ENCODE measurements around the gene NTNG2.
"Not testable (repeated sequence)": the region's sequence is repeated elsewhere in the genome, so short reads cannot be mapped to it uniquely, and the experiment has no call there.

Gene NTNG2, protein sequence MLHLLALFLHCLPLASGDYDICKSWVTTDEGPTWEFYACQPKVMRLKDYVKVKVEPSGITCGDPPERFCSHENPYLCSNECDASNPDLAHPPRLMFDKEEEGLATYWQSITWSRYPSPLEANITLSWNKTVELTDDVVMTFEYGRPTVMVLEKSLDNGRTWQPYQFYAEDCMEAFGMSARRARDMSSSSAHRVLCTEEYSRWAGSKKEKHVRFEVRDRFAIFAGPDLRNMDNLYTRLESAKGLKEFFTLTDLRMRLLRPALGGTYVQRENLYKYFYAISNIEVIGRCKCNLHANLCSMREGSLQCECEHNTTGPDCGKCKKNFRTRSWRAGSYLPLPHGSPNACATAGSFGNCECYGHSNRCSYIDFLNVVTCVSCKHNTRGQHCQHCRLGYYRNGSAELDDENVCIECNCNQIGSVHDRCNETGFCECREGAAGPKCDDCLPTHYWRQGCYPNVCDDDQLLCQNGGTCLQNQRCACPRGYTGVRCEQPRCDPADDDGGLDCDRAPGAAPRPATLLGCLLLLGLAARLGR

GRCh38 chr9:132161743-132162184 is at the start of gene NTNG2:
Gene NTNG2, plus strand, starts transcription at chr9:132162058. Its CDS starts 4,774 bp downstream, at chr9:132166832.
- no peak for DNase-seq

DNA sequence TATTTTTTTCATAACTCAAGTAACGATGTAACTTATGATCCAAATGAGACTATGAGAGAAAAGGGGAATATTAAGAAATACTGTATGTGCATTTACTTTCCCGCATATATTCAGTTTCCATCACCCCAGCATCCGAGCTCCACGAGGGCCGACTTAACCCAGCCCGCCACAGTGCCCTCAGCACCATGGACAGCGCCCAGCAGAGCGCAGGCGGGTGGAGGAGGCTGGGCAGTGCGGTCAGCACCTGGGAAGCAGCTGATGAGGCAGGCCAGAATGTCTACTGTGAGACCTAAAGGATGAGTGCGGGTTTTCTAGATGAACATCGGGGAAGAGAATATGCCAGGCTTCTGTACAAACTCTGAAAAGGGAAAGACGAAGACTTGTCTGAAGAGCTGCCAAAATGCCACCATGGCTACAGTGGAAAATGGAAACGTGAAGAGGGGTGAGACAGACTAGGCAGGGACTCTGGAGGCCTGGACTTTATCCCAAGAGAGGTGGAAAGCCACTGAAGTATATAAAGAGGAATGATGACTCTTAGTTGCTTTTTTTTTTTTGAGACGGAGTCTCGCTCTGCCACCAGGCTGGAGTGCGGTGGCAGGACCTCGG is 47.7 kb upstream of the NTNG2 start:
- DNase-seq: peak; percentile 76

DNA sequence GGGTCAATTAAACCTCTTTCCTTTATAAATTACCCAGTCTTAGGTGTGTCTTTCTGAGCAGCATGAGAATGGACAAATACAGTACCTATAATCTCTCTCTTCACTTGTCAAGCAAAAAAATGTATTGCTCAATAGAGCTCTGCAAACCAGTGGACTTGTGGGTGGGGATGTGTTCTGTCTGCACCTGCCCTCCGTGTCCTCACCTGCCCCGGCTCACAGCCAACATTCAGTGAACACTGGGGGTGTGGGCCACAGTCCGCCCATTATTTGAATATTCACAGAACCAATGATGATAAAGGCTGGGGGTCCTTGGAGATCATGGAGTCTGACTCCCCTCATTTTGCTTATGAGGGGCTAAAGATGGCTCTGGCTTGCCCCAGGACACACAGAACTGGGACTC is 45.3 kb upstream of the NTNG2 start:
- DNase-seq: no peak

GRCh38 chr9:132117694-132118093 is 44.2 kb upstream of the NTNG2 start:
- DNase-seq: no peak

GRCh38 chr9:132121021-132121420 is 40.8 kb upstream of the NTNG2 start:
- no peak for DNase-seq

DNA sequence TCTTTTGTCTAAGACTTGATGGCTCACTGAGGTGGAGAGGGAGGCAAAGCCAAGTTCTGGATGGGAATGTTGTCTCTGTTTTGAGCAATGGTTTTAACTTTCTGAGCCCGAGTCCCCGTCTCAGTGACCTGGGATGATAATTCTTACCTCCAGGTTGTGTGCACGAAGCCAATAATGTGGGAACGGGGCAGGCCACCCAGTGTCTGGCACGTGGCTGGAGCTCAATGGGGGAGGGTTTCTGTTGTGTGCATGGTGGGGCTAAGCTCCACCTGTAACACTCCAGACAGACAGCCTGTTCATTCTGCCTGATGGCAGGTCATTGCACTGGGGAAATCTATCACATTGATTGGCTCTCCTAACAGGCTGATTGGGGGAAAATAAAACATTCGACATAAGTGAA is 37.1 kb upstream of the NTNG2 start:
- DNase-seq: no peak

DNA sequence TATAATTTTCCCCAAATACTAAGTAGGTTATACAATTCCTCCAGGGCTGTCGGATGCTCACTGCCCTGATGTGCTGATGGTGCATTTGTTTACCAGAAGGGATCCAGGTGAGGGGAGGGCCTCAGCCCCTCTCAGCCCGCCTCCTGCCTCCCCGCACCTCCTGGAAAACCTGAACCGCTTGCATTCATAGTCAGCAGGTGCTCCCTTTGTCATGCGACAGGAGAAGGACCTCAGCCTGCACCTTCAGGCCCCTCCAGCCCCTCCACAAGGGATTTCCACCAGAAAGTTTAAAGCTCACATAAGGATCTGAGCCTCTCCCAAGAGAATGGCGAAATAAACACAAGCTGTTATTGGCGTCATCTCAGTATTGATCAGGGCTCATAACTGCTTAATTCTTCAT is 36.5 kb upstream of the NTNG2 start:
- no peak for DNase-seq

GRCh38 chr9:132125944-132126679 is 35.7 kb upstream of the NTNG2 start:
- DNase-seq: no peak

GRCh38 chr9:132126680-132127236 is 35.1 kb upstream of the NTNG2 start:
- DNase-seq: no peak

DNA sequence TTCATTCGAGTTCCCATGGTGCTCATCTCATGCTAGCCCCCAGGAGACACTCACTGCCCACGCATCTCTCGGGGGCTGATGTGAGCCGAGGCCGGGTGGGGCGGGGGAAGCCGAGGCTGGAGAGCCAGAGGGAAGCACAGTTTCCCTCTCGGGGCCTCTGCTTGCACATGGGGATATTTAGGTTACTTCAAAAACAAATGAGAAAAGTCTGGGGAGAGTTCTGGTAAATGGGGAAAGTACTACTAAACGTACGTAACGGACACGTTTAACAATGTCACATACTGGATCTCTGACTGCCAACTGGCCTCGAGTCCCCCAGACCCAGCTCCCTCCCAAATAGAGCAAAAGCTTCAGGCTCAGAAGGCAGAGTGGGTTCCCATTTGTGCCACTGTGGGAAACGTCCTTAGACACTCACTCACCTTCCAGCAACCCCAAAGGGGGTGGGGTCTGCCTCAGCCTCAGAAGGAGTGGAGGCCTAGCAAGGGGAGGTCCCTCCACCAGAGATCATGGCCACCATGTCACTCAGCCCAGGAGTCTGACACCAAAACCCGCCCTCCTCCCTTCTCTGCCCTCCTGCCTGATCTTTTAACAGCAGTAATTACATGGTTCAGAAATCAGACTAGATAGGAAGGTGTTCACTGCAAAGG is 33.8 kb upstream of the NTNG2 start:
- DNase-seq: no peak

DNA sequence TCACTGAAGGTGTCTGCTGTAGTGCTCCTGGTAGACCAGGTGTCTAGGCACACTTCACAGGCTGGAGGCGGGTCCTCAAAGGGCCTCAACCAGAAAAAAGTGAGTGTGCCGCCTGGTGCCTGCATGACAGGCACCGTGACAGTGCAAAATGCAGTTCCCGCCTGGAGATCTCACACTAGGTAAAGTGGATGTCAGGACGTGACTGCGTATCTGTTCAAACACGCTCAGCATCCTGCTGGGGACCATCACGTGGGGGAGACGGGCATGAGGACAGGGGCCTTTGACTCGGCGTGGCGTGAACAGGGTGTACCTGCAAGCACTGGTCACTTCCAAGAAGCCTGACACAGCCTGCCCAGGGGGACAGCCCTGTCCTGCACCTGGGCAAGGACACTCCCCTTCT is 32.3 kb upstream of the NTNG2 start:
- no peak for DNase-seq

DNA sequence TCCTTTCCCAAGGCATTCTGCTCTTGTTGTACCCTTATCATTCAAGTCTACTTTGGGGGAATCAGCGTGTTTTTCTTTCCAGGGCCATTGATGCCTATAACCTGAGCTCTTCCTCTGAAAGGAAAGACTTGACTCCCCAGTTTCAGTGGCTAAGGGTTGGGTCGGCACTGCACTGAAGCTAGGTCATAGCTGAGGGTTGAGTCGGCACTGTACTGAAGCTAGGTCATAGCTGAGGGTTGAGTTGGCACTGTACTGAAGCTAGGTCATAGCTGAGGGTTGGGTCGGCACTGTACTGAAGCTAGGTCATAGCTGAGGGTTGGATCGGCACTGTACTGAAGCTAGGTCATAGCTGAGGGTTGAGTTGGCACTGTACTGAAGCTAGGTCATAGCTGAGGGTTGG is 27.8 kb upstream of the NTNG2 start:
- not testable (repeated sequence) for DNase-seq

DNA sequence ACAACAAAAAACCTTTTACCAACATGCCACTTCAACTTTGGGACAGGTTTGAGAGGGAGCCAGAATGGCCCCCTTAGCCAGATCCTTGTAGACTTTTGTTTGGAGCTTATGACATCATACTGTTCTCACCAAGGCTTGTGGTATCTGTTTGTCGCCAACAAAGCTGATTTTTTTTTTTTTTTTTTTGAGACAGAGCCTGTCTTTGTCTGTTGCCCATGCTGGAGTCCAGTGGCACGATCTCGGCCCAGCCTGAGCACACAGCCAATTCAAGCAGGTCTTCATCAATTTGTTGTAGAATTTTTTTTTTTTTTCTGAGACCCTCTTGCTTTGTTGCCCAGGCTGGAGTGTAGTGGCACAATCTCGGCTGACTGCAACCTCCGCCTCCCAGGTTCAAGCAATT is 26.4 kb upstream of the NTNG2 start:
- no peak for DNase-seq

DNA sequence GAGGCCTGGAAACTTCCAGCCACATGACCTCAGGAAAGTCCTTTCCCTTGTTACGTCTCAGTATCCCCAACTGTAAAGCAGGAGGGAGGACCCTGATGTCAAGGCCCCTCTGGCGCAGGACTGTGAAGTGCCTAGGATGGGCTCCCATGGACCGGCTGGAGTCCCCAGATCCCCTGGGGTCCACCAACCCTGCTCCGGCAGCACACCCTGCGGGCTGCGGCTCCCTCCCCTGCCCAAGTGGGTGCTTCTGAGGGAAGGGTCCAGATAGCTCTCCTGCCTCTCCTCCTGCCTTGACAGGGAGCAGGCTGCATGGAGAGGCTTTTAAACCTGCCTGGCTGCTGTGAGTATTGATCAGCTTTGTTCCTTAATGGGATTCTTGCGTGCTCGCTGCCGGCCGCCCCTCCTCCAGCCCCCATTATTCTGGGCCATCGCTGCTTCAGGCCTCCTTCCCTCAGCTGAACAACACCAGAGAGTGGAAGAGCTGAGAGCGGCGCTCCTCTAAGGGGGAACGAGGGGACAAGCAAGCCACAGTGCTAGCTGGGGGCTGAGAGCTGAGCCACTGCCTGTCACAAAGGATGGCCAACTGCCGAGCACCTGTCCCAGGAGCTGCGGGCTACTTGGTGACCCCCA is 25.6 kb upstream of the NTNG2 start:
- no peak for DNase-seq

- no peak for DNase-seq
Observed at GRCh38 chr9:132141344-132141947, 20.4 kb upstream of the NTNG2 start.

DNA sequence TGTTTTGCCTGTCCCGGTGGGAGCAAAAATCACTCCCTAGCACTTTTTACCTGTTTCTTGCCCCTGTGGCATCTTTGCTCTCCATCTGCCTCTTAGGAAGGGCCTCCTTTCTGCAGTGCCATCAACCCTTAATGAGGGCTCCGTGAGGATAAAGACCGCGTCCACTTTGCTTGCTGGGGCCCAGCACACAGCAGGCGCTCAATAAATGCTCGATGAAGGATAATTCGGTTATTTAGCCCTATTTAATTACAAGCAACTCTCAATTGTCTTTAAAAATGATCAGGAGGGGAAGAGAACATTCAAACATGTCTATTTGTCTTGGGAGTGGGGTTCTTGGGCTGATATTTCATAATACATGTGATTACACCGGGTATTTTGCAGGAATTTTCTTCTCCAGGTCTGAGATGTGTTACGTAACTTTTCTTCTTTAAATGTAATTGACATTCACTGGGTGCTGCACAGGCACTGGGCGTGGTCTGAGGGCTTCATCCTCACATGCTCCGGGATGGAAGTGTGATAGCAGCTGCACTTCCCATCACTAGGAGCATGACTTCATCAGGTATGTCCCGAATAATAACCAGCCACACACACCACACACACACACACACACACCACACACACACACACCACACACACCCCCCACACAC is 19.8 kb upstream of the NTNG2 start:
- DNase-seq: no peak

DNA sequence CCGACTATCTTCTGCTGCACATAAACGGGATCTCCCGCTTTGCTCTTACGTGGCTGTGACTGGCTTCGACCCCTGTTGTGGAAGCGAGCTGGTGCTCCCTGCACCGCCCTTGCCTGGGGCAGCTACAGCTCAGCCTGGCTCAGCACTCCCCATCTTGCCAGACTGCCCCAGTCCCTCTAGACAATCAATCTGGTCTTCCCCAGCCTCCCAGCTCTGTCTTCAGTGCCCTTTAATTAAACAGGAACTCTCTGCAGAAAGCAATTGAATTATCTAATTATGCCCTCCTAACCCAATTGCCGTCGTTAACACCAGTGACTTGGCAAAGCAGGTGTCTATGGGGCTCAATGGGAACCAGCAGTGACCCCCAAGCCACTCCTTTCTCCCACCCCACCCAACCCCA is 18.9 kb upstream of the NTNG2 start:
- DNase-seq: no peak

DNA sequence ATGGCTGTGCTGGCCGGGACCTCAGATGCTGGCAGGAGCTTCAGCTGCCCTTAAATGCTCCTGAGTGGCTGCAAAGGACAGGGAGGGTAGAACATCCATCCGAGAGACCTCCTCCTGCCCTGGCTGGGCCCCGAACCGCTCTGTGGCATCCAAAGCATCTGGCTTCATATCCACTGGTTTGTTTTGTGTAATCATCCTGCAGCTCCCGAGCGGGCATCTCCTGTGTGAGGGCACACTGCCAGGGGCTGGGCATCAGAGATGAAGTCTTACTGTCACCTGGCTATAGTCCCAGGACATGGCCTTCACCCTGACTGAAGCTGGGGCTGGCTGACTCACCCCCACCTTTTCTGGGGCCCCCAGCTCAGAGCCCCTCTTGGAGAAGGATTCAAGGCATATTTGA is 18.5 kb upstream of the NTNG2 start:
- DNase-seq: no peak

DNA sequence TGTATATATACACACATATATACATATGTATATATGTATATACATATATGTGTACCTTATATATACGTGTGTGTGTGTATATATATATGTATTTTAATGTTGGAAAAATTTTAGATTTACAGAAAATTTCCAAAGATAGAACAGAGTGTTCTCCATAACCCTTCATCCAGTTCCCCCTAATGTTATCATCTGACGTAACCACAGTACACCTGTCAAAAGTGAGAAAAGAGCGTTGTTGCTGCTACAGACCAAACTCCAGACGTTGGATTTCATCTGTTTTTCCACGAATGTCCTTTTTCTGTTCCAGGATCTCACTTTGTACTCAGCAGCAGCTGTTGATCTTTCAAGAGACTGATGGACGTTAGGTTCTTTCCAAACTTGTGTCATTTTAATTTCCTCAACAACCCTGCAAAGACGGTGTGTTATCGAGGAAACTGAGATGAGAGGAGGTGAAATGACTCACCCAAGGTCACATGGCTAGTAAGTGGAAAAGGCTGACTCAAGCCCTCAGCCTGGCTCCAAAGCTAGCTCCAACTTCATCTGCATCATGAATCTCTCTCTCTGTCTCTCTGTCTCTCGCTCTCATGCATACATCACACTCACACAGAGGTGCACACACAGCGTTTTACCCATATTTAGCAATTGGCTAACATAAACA is 17.0 kb upstream of the NTNG2 start:
- no peak for DNase-seq

DNA sequence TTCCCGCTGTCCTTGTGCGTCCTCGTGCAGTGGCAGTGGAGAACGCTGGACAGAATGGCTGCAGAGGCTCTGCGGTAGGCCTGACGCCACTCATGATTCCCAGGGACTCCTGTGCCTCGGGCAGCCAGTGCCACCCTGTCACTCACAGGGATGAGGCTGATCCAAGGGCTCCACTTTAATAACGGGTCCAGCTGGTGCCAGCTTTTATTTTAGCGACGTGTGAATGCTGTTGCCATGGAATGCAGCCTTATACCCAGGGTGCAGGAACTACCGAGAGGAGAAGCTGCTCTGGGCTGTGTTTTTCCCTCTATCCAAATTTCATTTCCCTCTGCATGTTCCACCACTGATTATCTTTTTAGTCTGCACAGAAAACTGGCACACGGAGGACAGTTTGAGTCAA is 15.8 kb upstream of the NTNG2 start:
- DNase-seq: no peak

GRCh38 chr9:132146575-132146974 is 15.3 kb upstream of the NTNG2 start:
- no peak for DNase-seq

Measured in femur (tissue), 1 donor.